ENCODE measurements around the gene NOC4L. TPM values are rescaled to one million over a fixed set of nuclear protein-coding genes. Genes with fewer than 3 reads are reported as not detected.

NOC4L gene
- total RNA-seq, 2 donors from 2014 or later = 12.5 to 29.7 TPM

DNA sequence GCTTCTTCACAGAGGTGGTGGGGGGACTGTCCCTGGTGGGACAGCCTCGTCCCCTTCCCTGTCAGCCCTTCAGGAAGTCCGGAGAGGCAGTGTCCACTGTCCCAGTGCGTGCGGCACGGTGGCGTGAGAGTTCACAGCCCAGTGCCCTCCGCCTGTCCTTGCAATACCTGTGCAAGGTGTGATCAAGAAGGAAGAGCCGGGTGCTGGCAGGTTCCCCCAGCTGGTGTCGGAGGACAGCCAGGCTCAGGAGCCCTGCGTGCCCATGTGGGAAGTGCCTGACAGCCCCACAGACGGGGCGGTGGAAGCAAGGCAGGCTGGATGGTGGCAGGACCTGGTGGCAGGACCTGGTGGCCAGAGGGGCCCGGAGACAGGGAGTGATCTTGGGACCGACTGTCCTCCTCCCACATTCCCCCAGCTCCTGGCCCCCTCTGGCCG, 16.4 kb downstream of the NOC4L start:
- no peaks in the 10 kb centered on the region for H3K36me3 ChIP-seq
- H3K27me3 ChIP-seq = no peaks in the 10 kb centered on the region
- intact Hi-C loops (cut with DNase I) = no loop called here
- no peak overlapping the region for H3K4me3 ChIP-seq
- no peaks in the 10 kb centered on the region for H3K4me1 ChIP-seq
- TF ChIP-seq, protein P1, sequence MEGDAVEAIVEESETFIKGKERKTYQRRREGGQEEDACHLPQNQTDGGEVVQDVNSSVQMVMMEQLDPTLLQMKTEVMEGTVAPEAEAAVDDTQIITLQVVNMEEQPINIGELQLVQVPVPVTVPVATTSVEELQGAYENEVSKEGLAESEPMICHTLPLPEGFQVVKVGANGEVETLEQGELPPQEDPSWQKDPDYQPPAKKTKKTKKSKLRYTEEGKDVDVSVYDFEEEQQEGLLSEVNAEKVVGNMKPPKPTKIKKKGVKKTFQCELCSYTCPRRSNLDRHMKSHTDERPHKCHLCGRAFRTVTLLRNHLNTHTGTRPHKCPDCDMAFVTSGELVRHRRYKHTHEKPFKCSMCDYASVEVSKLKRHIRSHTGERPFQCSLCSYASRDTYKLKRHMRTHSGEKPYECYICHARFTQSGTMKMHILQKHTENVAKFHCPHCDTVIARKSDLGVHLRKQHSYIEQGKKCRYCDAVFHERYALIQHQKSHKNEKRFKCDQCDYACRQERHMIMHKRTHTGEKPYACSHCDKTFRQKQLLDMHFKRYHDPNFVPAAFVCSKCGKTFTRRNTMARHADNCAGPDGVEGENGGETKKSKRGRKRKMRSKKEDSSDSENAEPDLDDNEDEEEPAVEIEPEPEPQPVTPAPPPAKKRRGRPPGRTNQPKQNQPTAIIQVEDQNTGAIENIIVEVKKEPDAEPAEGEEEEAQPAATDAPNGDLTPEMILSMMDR (IDR thresholded peaks at IDR 0.05) = no peak
- no peaks in the 10 kb centered on the region for H3K9me3 ChIP-seq
- H3K27ac ChIP-seq = no peak overlapping the region
- no peak overlapping the region for H3K9ac ChIP-seq (ENCODE audit: low read depth in 2 of 2, low read length in 2 of 2)
- no peak for DNase-seq

DNA sequence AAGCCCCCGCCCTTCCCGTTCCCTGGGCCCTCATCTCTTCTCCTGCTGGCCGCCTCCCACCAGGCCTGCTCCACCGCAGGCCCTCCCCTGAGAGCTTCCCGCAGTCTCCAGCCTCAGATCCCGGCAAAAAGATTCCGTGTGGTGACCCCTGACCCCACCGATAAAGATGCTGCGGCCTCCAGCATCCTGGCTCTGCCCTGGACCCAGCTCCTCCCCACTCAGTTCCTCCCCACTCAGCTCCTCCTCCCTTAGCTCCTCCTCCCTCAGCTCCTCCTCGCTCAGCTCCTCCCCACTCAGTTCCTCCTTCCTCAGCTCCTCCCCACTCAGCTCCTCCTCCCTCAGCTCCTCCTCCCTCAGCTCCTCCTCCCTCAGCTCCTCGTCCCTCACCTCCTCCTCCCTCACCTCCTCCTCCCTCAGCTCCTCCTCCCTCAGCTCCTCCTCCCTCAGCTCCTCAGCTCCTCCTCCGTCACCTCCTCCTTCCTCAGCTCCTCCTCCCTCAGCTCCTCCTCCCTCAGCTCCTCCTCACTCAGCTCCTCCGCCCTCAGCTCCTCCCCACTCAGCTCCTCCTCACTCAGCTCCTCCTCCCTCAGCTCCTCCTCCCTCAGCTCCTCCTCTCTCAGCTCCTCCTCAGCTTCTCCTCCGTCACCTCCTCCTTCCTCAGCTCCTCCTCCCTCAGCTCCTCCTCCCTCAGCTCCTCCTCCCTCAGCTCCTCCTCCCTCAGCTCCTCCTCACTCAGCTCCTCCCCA, 17.0 kb downstream of the NOC4L start:
- Histone ChIP-seq H3K27me3 (no peaks in the 10 kb centered on the region), H3K4me3 (no peak overlapping the region), H3K9ac (ENCODE audit: low read depth in 2 of 2, low read length in 2 of 2) (no peak overlapping the region), H3K4me1 (no peaks in the 10 kb centered on the region), H3K27ac (no peak overlapping the region), H3K36me3 (no peaks in the 10 kb centered on the region), H3K9me3 (no peaks in the 10 kb centered on the region)
- TF ChIP-seq, protein P1 (IDR thresholded peaks at IDR 0.05) = no peak
- intact Hi-C loops (cut with DNase I) = no loop called here
- DNase-seq = no peak

DNA sequence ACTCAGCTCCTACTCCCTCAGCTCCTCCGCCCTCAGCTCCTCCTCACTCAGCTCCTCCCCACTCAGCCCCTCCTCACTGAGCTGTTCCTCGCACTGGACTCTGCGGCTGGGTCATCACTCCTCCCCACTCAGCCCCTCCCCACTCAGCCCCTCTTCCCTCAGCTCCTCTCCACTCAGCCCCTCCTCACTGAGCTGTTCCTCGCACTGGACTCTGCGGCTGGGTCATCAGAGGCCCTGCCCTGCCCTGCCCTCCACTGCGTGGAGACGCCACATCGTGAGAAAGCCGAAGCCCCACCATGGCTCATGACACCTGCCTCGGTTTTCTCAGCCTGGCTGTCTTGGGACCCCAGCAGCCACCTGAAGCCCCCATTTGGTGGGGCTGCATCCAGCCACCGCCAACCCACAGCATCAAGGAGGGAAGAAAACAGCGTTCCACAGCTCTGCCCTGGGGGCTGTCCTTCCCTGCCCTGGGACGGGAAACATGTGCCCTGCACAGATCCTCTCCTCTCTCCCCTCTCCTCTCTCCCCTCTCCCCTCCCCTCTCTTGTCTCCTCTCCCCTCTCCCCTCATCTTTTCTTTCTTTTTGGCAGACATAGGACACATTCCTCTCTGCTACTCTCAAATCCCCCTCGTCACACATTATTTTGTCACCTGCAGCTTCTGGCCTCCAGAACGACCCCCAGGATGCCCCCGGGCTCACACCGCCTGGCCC, 17.7 kb downstream of the NOC4L start:
- Histone ChIP-seq H3K27ac (no peak overlapping the region), H3K9ac (ENCODE audit: low read depth in 2 of 2, low read length in 2 of 2) (no peak overlapping the region), H3K4me1 (no peaks in the 10 kb centered on the region), H3K4me3 (no peak overlapping the region), H3K27me3 (no peaks in the 10 kb centered on the region), H3K36me3 (no peaks in the 10 kb centered on the region), H3K9me3 (no peaks in the 10 kb centered on the region)
- intact Hi-C loops (cut with DNase I) = no loop called here
- no peak for DNase-seq
- TF ChIP-seq, protein P1 (IDR thresholded peaks at IDR 0.05) = no peak

DNA sequence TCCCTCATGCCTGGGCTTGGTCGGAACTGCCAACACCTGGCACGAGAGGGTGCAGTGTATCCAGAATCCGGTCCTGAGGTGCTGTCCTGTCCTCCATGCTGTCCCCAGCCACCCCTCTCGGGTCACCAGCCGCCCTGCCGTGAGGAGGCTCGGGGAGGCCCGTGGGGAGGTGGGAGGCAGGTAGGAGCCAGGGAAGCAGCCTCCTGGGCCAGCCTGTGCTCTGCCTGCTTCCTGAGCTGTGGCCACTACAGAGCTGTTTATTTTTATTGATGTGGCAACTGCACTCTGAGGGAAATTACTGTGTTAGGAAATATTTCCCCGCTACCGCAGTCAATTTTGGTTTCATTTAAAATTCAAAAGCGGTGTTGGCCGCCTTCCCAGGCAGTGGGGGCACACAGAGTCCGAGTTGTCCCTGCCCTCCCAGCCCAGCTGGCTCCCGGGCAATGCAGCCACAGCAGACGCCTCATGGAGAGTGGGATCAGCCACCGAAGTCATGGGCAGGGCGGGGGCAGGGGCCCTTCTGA, 18.3 kb downstream of the NOC4L start:
- TF ChIP-seq, protein P1 (IDR thresholded peaks at IDR 0.05) = no peak
- intact Hi-C loops (cut with DNase I) = no loop called here
- no peaks in the 10 kb centered on the region for H3K9me3 ChIP-seq
- no peaks in the 10 kb centered on the region for H3K4me1 ChIP-seq
- H3K4me3 ChIP-seq = no peak overlapping the region
- H3K36me3 ChIP-seq = no peaks in the 10 kb centered on the region
- no peaks in the 10 kb centered on the region for H3K27me3 ChIP-seq
- DNase-seq = no peak
- H3K9ac ChIP-seq (ENCODE audit: low read depth in 2 of 2, low read length in 2 of 2) = no peak overlapping the region
- H3K27ac ChIP-seq = no peak overlapping the region

DNA sequence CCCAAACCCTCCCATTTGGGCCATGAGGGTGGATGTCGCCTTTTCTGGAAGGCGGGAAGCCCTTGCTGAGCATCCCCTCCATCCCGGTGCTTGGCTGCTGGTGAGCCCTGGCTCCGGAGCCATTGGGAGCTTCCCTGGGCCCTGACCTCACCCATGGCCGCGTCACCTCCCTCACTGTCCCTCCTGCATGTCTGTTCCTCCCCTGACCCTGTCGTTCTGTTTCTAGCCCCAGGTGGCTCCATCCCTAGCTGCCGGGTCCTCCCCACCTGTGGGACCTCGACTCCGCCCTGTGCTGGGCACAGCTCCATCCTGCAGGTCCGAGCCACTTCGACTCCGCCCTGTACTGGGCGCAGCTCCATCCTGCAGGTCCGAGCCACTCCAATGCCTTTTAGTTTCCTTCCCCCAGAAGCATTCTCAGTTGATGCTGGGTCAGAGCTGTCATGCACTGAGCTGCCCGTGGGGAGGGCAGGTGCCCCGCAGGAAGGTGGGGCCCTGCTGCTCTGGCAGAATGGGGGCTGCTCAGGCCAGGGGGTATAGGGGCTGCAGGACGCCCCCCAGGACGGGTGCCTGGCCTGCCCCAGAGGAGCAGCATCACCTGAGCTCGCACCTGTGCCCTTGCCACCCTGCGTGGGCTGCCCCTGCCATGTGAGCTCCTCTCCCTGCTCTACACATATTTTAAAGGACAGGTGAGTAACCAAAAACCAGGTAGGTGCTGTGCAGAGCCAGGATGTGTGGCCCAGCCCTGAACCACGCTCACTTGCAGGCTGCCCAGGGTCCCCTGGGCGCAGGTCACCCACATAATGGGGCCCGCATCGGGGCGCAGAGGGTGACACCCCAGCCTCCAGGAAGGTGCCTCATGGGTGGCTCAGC, 19.0 kb downstream of the NOC4L start:
- no peak overlapping the region for H3K27ac ChIP-seq
- DNase-seq = no peak
- intact Hi-C loops (cut with DNase I) = no loop called here
- TF ChIP-seq, protein P1 (IDR thresholded peaks at IDR 0.05) = no peak
- H3K9me3 ChIP-seq = no peaks in the 10 kb centered on the region
- no peak overlapping the region for H3K4me3 ChIP-seq
- H3K27me3 ChIP-seq = no peaks in the 10 kb centered on the region
- H3K36me3 ChIP-seq = no peaks in the 10 kb centered on the region
- H3K4me1 ChIP-seq = no peaks in the 10 kb centered on the region
- no peak overlapping the region for H3K9ac ChIP-seq (ENCODE audit: low read depth in 2 of 2, low read length in 2 of 2)
